ENCODE results near the gene DMRT3.

Gene DMRT3

GRCh38 chr9:976943-977837 is 735 bp downstream of the DMRT3 start:
- TF ChIP-seq CTCF (IDR thresholded peaks at IDR 0.05; ENCODE audit: low read depth, low read length, missing control alignments) = no peak

GRCh38 chr9:977838-978830 is 1.7 kb downstream of the DMRT3 start:
- Histone ChIP-seq H3K27ac (no peak overlapping the region), H3K36me3 (replicated peaks) (no peaks in the 10 kb centered on the region), H3K4me3 (ENCODE audit: low read depth, low read length) (no peak overlapping the region), H3K27me3 (replicated peaks) (peaks cover 86% of the 10 kb centered on the region)
- DNase-seq = no peak
- TF ChIP-seq CTCF (IDR thresholded peaks at IDR 0.05; ENCODE audit: low read depth, low read length, missing control alignments) = no peak
- in situ Hi-C loops (cut with HindIII; ENCODE audit: low pct_ligation_motif_present, low sequenced_read_pairs) = no loop called here

More at GRCh38 chr9:976943-977837, 735 bp downstream of the DMRT3 start:
- in situ Hi-C loops (cut with HindIII; ENCODE audit: low pct_ligation_motif_present, low sequenced_read_pairs) = no loop called here
- no peak overlapping the region for H3K27ac ChIP-seq
- no peak overlapping the region for H3K4me3 ChIP-seq (ENCODE audit: low read depth, low read length)
- no peaks in the 10 kb centered on the region for H3K36me3 ChIP-seq (replicated peaks)
- no peak for DNase-seq
- H3K27me3 ChIP-seq (replicated peaks) = peaks cover 90% of the 10 kb centered on the region

- Histone ChIP-seq H3K36me3 (replicated peaks) (no peaks in the 10 kb centered on the region), H3K4me3 (ENCODE audit: low read depth, low read length) (no peak overlapping the region), H3K27me3 (replicated peaks) (peaks cover 68% of the 10 kb centered on the region), H3K27ac (no peak overlapping the region)
- in situ Hi-C loops (cut with HindIII; ENCODE audit: low pct_ligation_motif_present, low sequenced_read_pairs) = no loop called here
- no peak for TF ChIP-seq CTCF (IDR thresholded peaks at IDR 0.05; ENCODE audit: low read depth, low read length, missing control alignments)
- DNase-seq = no peak
These were observed 3.5 kb downstream of the DMRT3 start for GRCh38 chr9:979983-980382.

GRCh38 chr9:980640-981039 is 4.2 kb downstream of the DMRT3 start:
- no peak overlapping the region for H3K27ac ChIP-seq
- peaks cover 61% of the 10 kb centered on the region for H3K27me3 ChIP-seq (replicated peaks)
- DNase-seq = no peak
- no peaks in the 10 kb centered on the region for H3K36me3 ChIP-seq (replicated peaks)
- TF ChIP-seq CTCF (IDR thresholded peaks at IDR 0.05; ENCODE audit: low read depth, low read length, missing control alignments) = no peak
- H3K4me3 ChIP-seq (ENCODE audit: low read depth, low read length) = no peak overlapping the region
- in situ Hi-C loops (cut with HindIII; ENCODE audit: low pct_ligation_motif_present, low sequenced_read_pairs) = no loop called here

GRCh38 chr9:981491-981898 is 5.0 kb downstream of the DMRT3 start:
- H3K4me3 ChIP-seq (ENCODE audit: low read depth, low read length) = no peak overlapping the region
- in situ Hi-C loops (cut with HindIII; ENCODE audit: low pct_ligation_motif_present, low sequenced_read_pairs) = no loop called here
- no peaks in the 10 kb centered on the region for H3K36me3 ChIP-seq (replicated peaks)
- peaks cover 55% of the 10 kb centered on the region for H3K27me3 ChIP-seq (replicated peaks)
- no peak overlapping the region for H3K27ac ChIP-seq
- no peak for DNase-seq
- peak; percentile 1 for TF ChIP-seq CTCF (IDR thresholded peaks at IDR 0.05; ENCODE audit: low read depth, low read length, missing control alignments)
